Ascending aorta (tissue), 2 donors: ENCODE results near the gene FLRT1. TPM values are rescaled to one million over a fixed set of nuclear protein-coding genes. Genes with fewer than 3 reads are reported as not detected.

Source experiments
- DNase-seq, 2 donors: peaks; one replicate each; pipeline ENCODE4 v3.0.0-alpha.2; 2019; ENCODE audit warnings: low spot score in 2 of 2
- H3K27ac ChIP-seq, 2 donors: fragments of 200-600 bp; sonication (generic); one replicate each; pipeline ENCODE4 v1.5.1; 2016 to 2017; ENCODE audit warnings: mild to moderate bottlenecking in 1 of 2
- H3K27me3 ChIP-seq: fragments of 200-600 bp; sonication (generic); one replicate; pipeline ENCODE4 v1.5.1; 2017
- H3K36me3 ChIP-seq, 2 donors: fragments of 200-600 bp; sonication (generic); one replicate each; pipeline ENCODE4 v1.5.1; 2016
- H3K4me1 ChIP-seq, 2 donors: fragments of 200-600 bp; sonication (generic); one replicate each; pipeline ENCODE4 v1.5.1; 2016 to 2017; ENCODE audit warnings: mild to moderate bottlenecking in 1 of 2
- H3K4me3 ChIP-seq, 2 donors: fragments of 200-600 bp; sonication (generic); one replicate each; pipeline ENCODE4 v1.5.1; 2016 to 2017; ENCODE audit warnings: mild to moderate bottlenecking in 1 of 2
- H3K9me3 ChIP-seq, 2 donors: fragments of 200-600 bp; sonication (generic); one replicate each; pipeline ENCODE4 v1.5.1; 2016
- CTCF ChIP-seq, 3 experiments: fragments of 200-600 bp in 2 of 3; fragments of 450-650 bp in 1 of 3; sonication (generic) in 2 of 3; IDR thresholded peaks; one replicate each; pipeline ENCODE4 v1.5.1; 2016 to 2019; ENCODE audit warnings: antibody characterized with exemption in 3 of 3, mild to moderate bottlenecking in 1 of 3, moderate library complexity in 1 of 3
- intact Hi-C: fragments of 100-400 bp; cut with DNase I; formaldehyde crosslinking; loops from one replicate; pipeline ENCODE4 v1.15.1; 2023
- total RNA-seq: library from RNA; depleted of rRNA; stranded (reverse); fragments of >200 nt; gene quantifications from one replicate; pipeline ENCODE4 v1.1.0, GENCODE V29; 2016

FLRT1 gene, protein sequence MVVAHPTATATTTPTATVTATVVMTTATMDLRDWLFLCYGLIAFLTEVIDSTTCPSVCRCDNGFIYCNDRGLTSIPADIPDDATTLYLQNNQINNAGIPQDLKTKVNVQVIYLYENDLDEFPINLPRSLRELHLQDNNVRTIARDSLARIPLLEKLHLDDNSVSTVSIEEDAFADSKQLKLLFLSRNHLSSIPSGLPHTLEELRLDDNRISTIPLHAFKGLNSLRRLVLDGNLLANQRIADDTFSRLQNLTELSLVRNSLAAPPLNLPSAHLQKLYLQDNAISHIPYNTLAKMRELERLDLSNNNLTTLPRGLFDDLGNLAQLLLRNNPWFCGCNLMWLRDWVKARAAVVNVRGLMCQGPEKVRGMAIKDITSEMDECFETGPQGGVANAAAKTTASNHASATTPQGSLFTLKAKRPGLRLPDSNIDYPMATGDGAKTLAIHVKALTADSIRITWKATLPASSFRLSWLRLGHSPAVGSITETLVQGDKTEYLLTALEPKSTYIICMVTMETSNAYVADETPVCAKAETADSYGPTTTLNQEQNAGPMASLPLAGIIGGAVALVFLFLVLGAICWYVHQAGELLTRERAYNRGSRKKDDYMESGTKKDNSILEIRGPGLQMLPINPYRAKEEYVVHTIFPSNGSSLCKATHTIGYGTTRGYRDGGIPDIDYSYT
- 10.3 TPM for total RNA-seq

- Histone ChIP-seq H3K36me3 (no peaks in the 10 kb centered on the region), H3K4me1 (peaks cover 11 to 12% of the 10 kb centered on the region in 2 donors), H3K4me3 (peak within 1 kb of the TSS; percentile 49 to 79), H3K27ac (no peak within 1 kb of the TSS), H3K27me3 (peaks cover 5% of the 10 kb centered on the region), H3K9me3 (no peaks in the 10 kb centered on the region)
- TF ChIP-seq CTCF (IDR thresholded peaks at IDR 0.05) = no peak
- no peak for DNase-seq
- intact Hi-C loops = no loop called here
Observed at GRCh38 chr11:64035576-64035975, at the start of gene FLRT1. Gene FLRT1, plus strand, starts transcription at chr11:64035931. Its CDS starts 80,337 bp downstream, at chr11:64116268.

- intact Hi-C loops = loop anchor here (1.0 kb wide), 1 partner anchor 12 kb away; the partner anchor contains the start of gene COX8A
- no peak for TF ChIP-seq CTCF (IDR thresholded peaks at IDR 0.05)
- H3K27ac ChIP-seq = peak within 1 kb of the TSS; percentile 67 to 82
- H3K27me3 ChIP-seq = no peaks in the 10 kb centered on the region
- H3K9me3 ChIP-seq = no peaks in the 10 kb centered on the region
- peak within 1 kb of the TSS; percentile 74 to 89 for H3K4me3 ChIP-seq
- peaks cover 12 to 26% of the 10 kb centered on the region in 2 donors for H3K36me3 ChIP-seq
- H3K4me1 ChIP-seq = peaks cover 12 to 14% of the 10 kb centered on the region in 2 donors
- peak; percentile 63 to 95 for DNase-seq
Observed at GRCh38 chr11:63986156-63986931, 49.4 kb upstream of the FLRT1 start, which contains the start of gene OTUB1. Gene OTUB1, plus strand, starts transcription at chr11:63986438. Its CDS starts 19 bp downstream, at chr11:63986457.

GRCh38 chr11:63986932-63987513 is 48.7 kb upstream of the FLRT1 start:
- no peak for DNase-seq
- H3K9me3 ChIP-seq = no peaks in the 10 kb centered on the region
- no peak for TF ChIP-seq CTCF (IDR thresholded peaks at IDR 0.05)
- intact Hi-C loops = loop anchor here (1.0 kb wide), 1 partner anchor 13 kb away; the partner anchor contains the start of gene COX8A
- H3K4me3 ChIP-seq = peak overlapping the region; percentile 74 to 89
- no peaks in the 10 kb centered on the region for H3K27me3 ChIP-seq
- H3K36me3 ChIP-seq = peaks cover 14 to 31% of the 10 kb centered on the region in 2 donors
- peaks cover 12 to 14% of the 10 kb centered on the region in 2 donors for H3K4me1 ChIP-seq
- H3K27ac ChIP-seq = peak overlapping the region; percentile 67 to 82

DNA sequence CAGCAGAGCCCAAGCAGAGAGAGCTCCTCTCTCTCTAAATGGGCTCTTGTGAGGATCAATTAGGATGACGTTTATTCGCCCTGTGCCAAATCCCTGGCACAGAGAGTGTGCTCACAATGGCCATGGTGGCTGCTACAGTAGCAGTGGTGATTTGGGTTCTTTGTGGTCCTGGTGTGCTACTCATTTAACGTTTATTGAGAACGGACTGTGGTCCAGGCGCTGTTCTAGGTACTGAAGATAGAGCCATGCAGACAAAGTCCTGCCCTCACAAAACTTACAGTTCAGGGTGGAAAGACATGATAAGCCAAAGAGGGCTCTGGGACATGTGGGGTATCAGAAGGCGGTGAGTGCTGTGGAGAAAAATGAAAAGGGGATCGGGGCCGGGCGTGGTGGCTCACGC is 44.2 kb upstream of the FLRT1 start:
- H3K4me3 ChIP-seq = no peak overlapping the region
- peaks cover 23 to 51% of the 10 kb centered on the region in 2 donors for H3K36me3 ChIP-seq
- H3K4me1 ChIP-seq = peaks cover 7 to 9% of the 10 kb centered on the region in 2 donors
- intact Hi-C loops = no loop called here
- no peak for DNase-seq
- H3K9me3 ChIP-seq = no peaks in the 10 kb centered on the region
- TF ChIP-seq CTCF (IDR thresholded peaks at IDR 0.05) = no peak
- H3K27ac ChIP-seq = no peak overlapping the region
- no peaks in the 10 kb centered on the region for H3K27me3 ChIP-seq

GRCh38 chr11:63993100-63993499 is 42.6 kb upstream of the FLRT1 start:
- Histone ChIP-seq H3K36me3 (peaks cover 36 to 66% of the 10 kb centered on the region in 2 donors), H3K4me1 (no peaks in the 10 kb centered on the region), H3K27ac (no peak overlapping the region), H3K27me3 (no peaks in the 10 kb centered on the region), H3K4me3 (no peak overlapping the region), H3K9me3 (no peaks in the 10 kb centered on the region)
- no peak for DNase-seq
- intact Hi-C loops = no loop called here
- no peak for TF ChIP-seq CTCF (IDR thresholded peaks at IDR 0.05)
